ENCODE data around the gene NLRP11.

GRCh38 chr19:55866521-55866920 is 34.7 kb upstream of the NLRP11 start:
- TF ChIP-seq GATA3 (IDR thresholded peaks at IDR 0.05; ENCODE audit: low read depth, low read length) (no peak), GATA2 (IDR thresholded peaks at IDR 0.05; ENCODE audit: low read depth, low read length) (no peak)

Data from SH-SY5Y (cell line).